NB4 (cell line): ENCODE results near the gene EFHC2.

Source experiments
- CTCF ChIP-seq: IDR thresholded peaks from one replicate; pipeline ENCODE4 v1.5.1; 2012; ENCODE audit warnings: low read depth, low read length
- POLR2A ChIP-seq: IDR thresholded peaks from 2 replicates; pipeline ENCODE4 v1.6.1; 2011; ENCODE audit warnings: mild to moderate bottlenecking; ENCODE audit not compliant: insufficient read length; ENCODE audit errors: extremely low read depth

DNA sequence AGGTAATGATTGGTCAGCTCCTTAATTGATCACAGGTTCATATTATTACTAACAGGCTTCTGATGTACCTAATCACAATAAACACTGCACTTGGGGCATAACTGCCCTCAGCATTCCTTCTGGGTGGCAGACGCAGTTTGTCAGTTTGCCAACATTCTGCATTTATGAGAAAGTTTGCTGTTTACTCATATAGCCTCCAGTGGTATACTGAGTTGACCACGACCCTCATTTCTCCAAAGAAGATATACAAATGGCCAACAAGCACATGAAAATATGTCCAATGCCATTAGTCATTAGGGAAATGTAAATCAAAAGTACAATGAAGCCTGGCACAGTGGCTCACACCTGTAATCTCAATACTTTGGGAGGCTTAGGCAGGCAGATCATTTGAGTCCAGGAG, 26.3 kb downstream of the EFHC2 start:
- TF ChIP-seq CTCF (no peak), POLR2A (no peak)
